Neural cell (in vitro differentiated cells): ENCODE measurements around the gene LATS2. TPM values are rescaled to one million over a fixed set of nuclear protein-coding genes. Genes with fewer than 3 reads are reported as not detected.

Experiments
- H2AFZ ChIP-seq: fragments of 200-600, 300-800 bp; sonication (generic), shearing (Covaris generic); 2 replicates; pipeline ENCODE4 v1.6.0; 2014; ENCODE audit warnings: low read depth, mild to moderate bottlenecking, antibody characterized with exemption, low read length, moderate library complexity
- H3F3A ChIP-seq: fragments of 200-600 bp; shearing (Covaris generic); 2 replicates; pipeline ENCODE4 v1.6.1; 2016; ENCODE audit warnings: mild to moderate bottlenecking, moderate library complexity, mixed read lengths, antibody characterized with exemption, low read length; ENCODE audit not compliant: insufficient read depth, poor library complexity, severe bottlenecking
- H3K27ac ChIP-seq: fragments of 200-600, 300-800 bp; sonication (generic), shearing (Covaris generic); 2 replicates; pipeline ENCODE4 v1.5.1; 2014; ENCODE audit warnings: mild to moderate bottlenecking, low read length, moderate library complexity
- H3K27me3 ChIP-seq: fragments of 300-800, 200-600 bp; sonication (generic), shearing (Covaris generic); 2 replicates; pipeline ENCODE4 v1.6.0; 2014; ENCODE audit warnings: mild to moderate bottlenecking, low read depth, low read length, moderate library complexity; ENCODE audit not compliant: insufficient read depth
- H3K36me3 ChIP-seq: fragments of 300-800, 200-600 bp; sonication (generic), shearing (Covaris generic); 2 replicates; pipeline ENCODE4 v1.5.1; 2014; ENCODE audit warnings: mild to moderate bottlenecking, antibody characterized with exemption, low read length, moderate library complexity; ENCODE audit not compliant: insufficient read depth
- H3K4me2 ChIP-seq: fragments of 300-800, 200-600 bp; sonication (generic), shearing (Covaris generic); 2 replicates; pipeline ENCODE4 v1.6.0; 2014; ENCODE audit warnings: mild to moderate bottlenecking, low read length
- H3K4me3 ChIP-seq: fragments of 300-800, 200-600 bp; sonication (generic), shearing (Covaris generic); 2 replicates; pipeline ENCODE4 v1.5.1; 2014; ENCODE audit warnings: mild to moderate bottlenecking, low read length, moderate library complexity
- H3K79me2 ChIP-seq: fragments of 200-600 bp; shearing (Covaris generic); replicated peaks from 2 replicates; pipeline ENCODE4 v1.6.0; 2014; ENCODE audit warnings: mild to moderate bottlenecking, low read length, moderate library complexity; ENCODE audit not compliant: insufficient read depth
- H3K9ac ChIP-seq: fragments of 300-800, 200-600 bp; sonication (generic), shearing (Covaris generic); 2 replicates; pipeline ENCODE4 v1.6.1; 2016; ENCODE audit warnings: mild to moderate bottlenecking, low read length, mixed read lengths
- H3K9me2 ChIP-seq: fragments of 200-600 bp; shearing (Covaris generic); 2 replicates; pipeline ENCODE4 v1.6.1; 2016; ENCODE audit warnings: mild to moderate bottlenecking, low read length, mixed read lengths; ENCODE audit not compliant: insufficient read depth
- H3K9me3 ChIP-seq: fragments of 200-600, 300-800 bp; sonication (generic), shearing (Covaris generic); 2 replicates; pipeline ENCODE4 v1.6.1; 2016; ENCODE audit warnings: mild to moderate bottlenecking, mixed run types, low read length, moderate library complexity, mixed read lengths
- H4K20me1 ChIP-seq: fragments of 200-600 bp; shearing (Covaris generic); 2 replicates; pipeline ENCODE4 v1.6.1; 2016; ENCODE audit warnings: mild to moderate bottlenecking, mixed run types; ENCODE audit not compliant: insufficient read depth
- CTCF ChIP-seq: fragments of 450-650 bp; IDR thresholded peaks from 2 replicates; pipeline ENCODE4 v1.5.1; 2014; ENCODE audit warnings: antibody characterized with exemption, mild to moderate bottlenecking, moderate library complexity; ENCODE audit not compliant: poor library complexity, severe bottlenecking
- EP300 ChIP-seq: fragments of 450-650 bp; conservative IDR thresholded peaks from 2 replicates; pipeline ENCODE4 v1.6.1; 2014; ENCODE audit warnings: antibody characterized with exemption, mild to moderate bottlenecking, moderate library complexity; ENCODE audit not compliant: poor library complexity, severe bottlenecking
- EZH2 ChIP-seq: fragments of 200-600, 300-800 bp; shearing (Covaris generic), sonication (generic); IDR thresholded peaks from 2 replicates; pipeline ENCODE4 v1.6.1; 2014; ENCODE audit warnings: antibody characterized with exemption, low read length, borderline replicate concordance, mild to moderate bottlenecking; ENCODE audit not compliant: insufficient read depth, poor library complexity, severe bottlenecking
- MXI1 ChIP-seq: fragments of 450-650 bp; conservative IDR thresholded peaks from 2 replicates; pipeline ENCODE4 v1.6.1; 2014; ENCODE audit warnings: antibody characterized with exemption, mild to moderate bottlenecking; ENCODE audit not compliant: poor library complexity, severe bottlenecking
- POLR2AphosphoS5 ChIP-seq: IDR thresholded peaks from 2 replicates; pipeline ENCODE4 v1.6.1; 2012
- RAD21 ChIP-seq: fragments of 450-650 bp; conservative IDR thresholded peaks from 2 replicates; pipeline ENCODE4 v1.6.1; 2014; ENCODE audit warnings: antibody characterized with exemption, mild to moderate bottlenecking, moderate library complexity
- SMC3 ChIP-seq: fragments of 450-650 bp; conservative IDR thresholded peaks from 2 replicates; pipeline ENCODE4 v1.6.1; 2014; ENCODE audit warnings: antibody characterized with exemption, mild to moderate bottlenecking, moderate library complexity; ENCODE audit not compliant: poor library complexity
- TAF1 ChIP-seq: IDR thresholded peaks from 2 replicates; pipeline ENCODE4 v1.6.1; 2012; ENCODE audit warnings: low read depth
- polyA plus RNA-seq: library from polyadenylated mRNA; depleted of rRNA; stranded (reverse); fragments of >200 nt; gene quantifications from 2 replicates; pipeline ENCODE4 v1.2.3, GENCODE V29; 2014
- TF ChIP-seq, protein P1 (sequence below): IDR thresholded peaks from 2 replicates; pipeline ENCODE4 v1.6.1; 2012; ENCODE audit warnings: borderline replicate concordance

Gene LATS2
- polyA plus RNA-seq, 1 donor from 2014 or later, result 2.6 TPM

DNA sequence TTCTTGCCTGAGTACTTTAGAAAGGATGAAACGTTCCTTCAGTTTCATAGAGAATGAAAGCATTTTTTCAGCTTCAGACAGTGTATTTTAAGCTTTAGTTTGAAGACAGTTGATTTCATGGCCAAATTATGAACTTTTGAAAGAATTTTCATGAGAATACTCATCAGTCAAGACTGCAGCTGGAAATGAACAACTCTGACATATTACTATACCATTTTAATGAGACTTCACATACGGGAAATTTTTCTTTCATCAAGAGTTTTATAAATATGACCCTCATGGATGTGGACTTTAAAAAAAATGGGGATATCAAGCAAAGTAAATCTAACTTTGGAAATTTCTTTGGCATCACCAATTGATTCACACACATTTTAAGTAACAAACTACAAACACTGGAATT is 6.4 kb downstream of the LATS2 start:
- H3K9me2 ChIP-seq, result no peaks in the 10 kb centered on the region
- no peaks in the 10 kb centered on the region for H4K20me1 ChIP-seq
- no peak overlapping the region for H3K27ac ChIP-seq
- no peak overlapping the region for H3K4me2 ChIP-seq
- H3K79me2 ChIP-seq, result peaks cover 73% of the 10 kb centered on the region
- H3K4me3 ChIP-seq, result no peak overlapping the region
- no peak overlapping the region for H2AFZ ChIP-seq
- H3K36me3 ChIP-seq, result no peaks in the 10 kb centered on the region
- TF ChIP-seq SMC3, result no peak
- H3K9me3 ChIP-seq, result no peaks in the 10 kb centered on the region
- H3F3A ChIP-seq, result no peaks in the 10 kb centered on the region
- H3K27me3 ChIP-seq, result peaks cover 2% of the 10 kb centered on the region
- H3K9ac ChIP-seq, result no peak overlapping the region

DNA sequence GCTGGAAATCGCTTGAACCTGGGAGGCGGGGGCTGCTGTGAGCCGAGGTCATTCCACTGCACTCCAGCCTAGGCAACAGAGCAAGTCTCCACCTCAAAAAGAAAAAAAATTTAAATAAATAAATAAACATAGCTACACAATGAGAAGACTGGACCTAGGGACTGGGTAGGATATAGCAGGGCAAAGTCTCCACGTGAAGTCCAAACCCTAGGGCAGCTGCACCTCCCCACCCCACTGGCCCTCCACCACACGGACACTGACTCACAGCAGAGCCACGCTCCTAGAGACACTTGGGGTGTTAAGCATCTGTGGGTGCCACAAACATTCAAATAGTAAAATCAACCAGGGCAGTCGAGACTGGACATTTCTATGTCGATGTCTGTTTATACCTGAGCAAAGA is 7.1 kb downstream of the LATS2 start:
- no peaks in the 10 kb centered on the region for H3K36me3 ChIP-seq
- H3K9me3 ChIP-seq, result no peaks in the 10 kb centered on the region
- no peaks in the 10 kb centered on the region for H3K27me3 ChIP-seq

More for the DNA sequence above, 7.1 kb downstream of the LATS2 start:
- no peak overlapping the region for H3K4me3 ChIP-seq
- no peak overlapping the region for H3K4me2 ChIP-seq
- TF ChIP-seq RAD21, result no peak
- TF ChIP-seq POLR2AphosphoS5, result no peak
- no peak for TF ChIP-seq TAF1
- TF ChIP-seq, protein P1, sequence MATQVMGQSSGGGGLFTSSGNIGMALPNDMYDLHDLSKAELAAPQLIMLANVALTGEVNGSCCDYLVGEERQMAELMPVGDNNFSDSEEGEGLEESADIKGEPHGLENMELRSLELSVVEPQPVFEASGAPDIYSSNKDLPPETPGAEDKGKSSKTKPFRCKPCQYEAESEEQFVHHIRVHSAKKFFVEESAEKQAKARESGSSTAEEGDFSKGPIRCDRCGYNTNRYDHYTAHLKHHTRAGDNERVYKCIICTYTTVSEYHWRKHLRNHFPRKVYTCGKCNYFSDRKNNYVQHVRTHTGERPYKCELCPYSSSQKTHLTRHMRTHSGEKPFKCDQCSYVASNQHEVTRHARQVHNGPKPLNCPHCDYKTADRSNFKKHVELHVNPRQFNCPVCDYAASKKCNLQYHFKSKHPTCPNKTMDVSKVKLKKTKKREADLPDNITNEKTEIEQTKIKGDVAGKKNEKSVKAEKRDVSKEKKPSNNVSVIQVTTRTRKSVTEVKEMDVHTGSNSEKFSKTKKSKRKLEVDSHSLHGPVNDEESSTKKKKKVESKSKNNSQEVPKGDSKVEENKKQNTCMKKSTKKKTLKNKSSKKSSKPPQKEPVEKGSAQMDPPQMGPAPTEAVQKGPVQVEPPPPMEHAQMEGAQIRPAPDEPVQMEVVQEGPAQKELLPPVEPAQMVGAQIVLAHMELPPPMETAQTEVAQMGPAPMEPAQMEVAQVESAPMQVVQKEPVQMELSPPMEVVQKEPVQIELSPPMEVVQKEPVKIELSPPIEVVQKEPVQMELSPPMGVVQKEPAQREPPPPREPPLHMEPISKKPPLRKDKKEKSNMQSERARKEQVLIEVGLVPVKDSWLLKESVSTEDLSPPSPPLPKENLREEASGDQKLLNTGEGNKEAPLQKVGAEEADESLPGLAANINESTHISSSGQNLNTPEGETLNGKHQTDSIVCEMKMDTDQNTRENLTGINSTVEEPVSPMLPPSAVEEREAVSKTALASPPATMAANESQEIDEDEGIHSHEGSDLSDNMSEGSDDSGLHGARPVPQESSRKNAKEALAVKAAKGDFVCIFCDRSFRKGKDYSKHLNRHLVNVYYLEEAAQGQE, result no peak
- TF ChIP-seq MXI1, result no peak
- TF ChIP-seq SMC3, result no peak
- TF ChIP-seq EP300, result no peak
- TF ChIP-seq CTCF, result no peak
- TF ChIP-seq EZH2, result no peak
- H3F3A ChIP-seq, result no peaks in the 10 kb centered on the region
- peaks cover 66% of the 10 kb centered on the region for H3K79me2 ChIP-seq
- H3K9me2 ChIP-seq, result no peaks in the 10 kb centered on the region
- no peaks in the 10 kb centered on the region for H4K20me1 ChIP-seq
- no peak overlapping the region for H3K9ac ChIP-seq
- H2AFZ ChIP-seq, result no peak overlapping the region
- no peak overlapping the region for H3K27ac ChIP-seq
